Measurements from ENCODE around the gene SEC24B.

- TF ChIP-seq CTCF (IDR thresholded peaks at IDR 0.05; ENCODE audit: extremely low read depth in 1 of 2, insufficient read depth in 1 of 2, low read depth in 1 of 2, low read length in 2 of 2) (no peak), POLR2A (IDR thresholded peaks at IDR 0.05; ENCODE audit: low read depth, low read length) (no peak), EZH2 (IDR thresholded peaks at IDR 0.05; ENCODE audit: borderline replicate concordance, low read depth, low read length, severe bottlenecking) (no peak), MYC (IDR thresholded peaks at IDR 0.05; ENCODE audit: low read depth, low read length) (no peak), GATA2 (IDR thresholded peaks at IDR 0.05; ENCODE audit: insufficient read depth, insufficient read length, low read depth, low read length) (no peak), JUN (IDR thresholded peaks at IDR 0.05; ENCODE audit: borderline replicate concordance, insufficient read depth, insufficient read length, low read depth) (no peak), POLR2AphosphoS5 (IDR thresholded peaks at IDR 0.05; ENCODE audit: insufficient read depth, low read depth, low read length) (no peak), MAX (IDR thresholded peaks at IDR 0.05; ENCODE audit: insufficient read depth, insufficient read length) (peak; percentile 24), FOS (IDR thresholded peaks at IDR 0.05; ENCODE audit: borderline replicate concordance, insufficient read depth, low read length) (no peak)
Observed at GRCh38 chr4:109424093-109424841, 9.3 kb upstream of the SEC24B start.
